PC-3 (cell line): ENCODE measurements around the gene RHBDD3.

ENCODE experiments used
- EZH2 ChIP-seq: fragments of 300-600 bp; sonication (generic); IDR thresholded peaks from one replicate; pipeline ENCODE4 v1.6.1; 2017; ENCODE audit warnings: antibody characterized with exemption, mild to moderate bottlenecking, low read length; ENCODE audit not compliant: unreplicated experiment
- TF ChIP-seq, protein P1 (sequence below): fragments of 300-600 bp; sonication (generic); conservative IDR thresholded peaks from 2 replicates; pipeline ENCODE4 v1.5.1; 2017; ENCODE audit warnings: antibody characterized with exemption, low read depth, mild to moderate bottlenecking, low read length

DNA sequence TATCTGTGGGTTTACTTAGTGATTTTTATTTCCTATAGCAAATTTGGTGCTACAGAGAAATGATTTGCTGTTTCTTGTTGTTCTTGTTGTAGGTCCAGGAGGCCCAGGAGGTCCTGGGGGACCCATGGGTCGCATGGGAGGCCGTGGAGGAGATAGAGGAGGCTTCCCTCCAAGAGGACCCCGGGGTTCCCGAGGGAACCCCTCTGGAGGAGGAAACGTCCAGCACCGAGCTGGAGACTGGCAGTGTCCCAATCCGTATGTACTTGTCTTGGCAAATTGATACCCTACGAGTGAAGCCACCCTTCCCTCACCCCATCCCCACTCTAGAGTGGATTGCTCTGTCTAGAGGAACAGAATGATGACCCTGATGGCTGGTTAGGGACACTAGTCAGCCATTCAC is 30.9 kb upstream of the RHBDD3 start:
- no peak for TF ChIP-seq EZH2
- TF ChIP-seq, protein P1, sequence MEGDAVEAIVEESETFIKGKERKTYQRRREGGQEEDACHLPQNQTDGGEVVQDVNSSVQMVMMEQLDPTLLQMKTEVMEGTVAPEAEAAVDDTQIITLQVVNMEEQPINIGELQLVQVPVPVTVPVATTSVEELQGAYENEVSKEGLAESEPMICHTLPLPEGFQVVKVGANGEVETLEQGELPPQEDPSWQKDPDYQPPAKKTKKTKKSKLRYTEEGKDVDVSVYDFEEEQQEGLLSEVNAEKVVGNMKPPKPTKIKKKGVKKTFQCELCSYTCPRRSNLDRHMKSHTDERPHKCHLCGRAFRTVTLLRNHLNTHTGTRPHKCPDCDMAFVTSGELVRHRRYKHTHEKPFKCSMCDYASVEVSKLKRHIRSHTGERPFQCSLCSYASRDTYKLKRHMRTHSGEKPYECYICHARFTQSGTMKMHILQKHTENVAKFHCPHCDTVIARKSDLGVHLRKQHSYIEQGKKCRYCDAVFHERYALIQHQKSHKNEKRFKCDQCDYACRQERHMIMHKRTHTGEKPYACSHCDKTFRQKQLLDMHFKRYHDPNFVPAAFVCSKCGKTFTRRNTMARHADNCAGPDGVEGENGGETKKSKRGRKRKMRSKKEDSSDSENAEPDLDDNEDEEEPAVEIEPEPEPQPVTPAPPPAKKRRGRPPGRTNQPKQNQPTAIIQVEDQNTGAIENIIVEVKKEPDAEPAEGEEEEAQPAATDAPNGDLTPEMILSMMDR, result no peak
